ENCODE measurements around the gene CRABP2. TPM values are rescaled to one million over a fixed set of nuclear protein-coding genes. Genes with fewer than 3 reads are reported as not detected.

CRABP2 gene
- total and polyA plus RNA-seq, 2 experiments from 2014 or later: 38.8 to 64.1 TPM

GRCh38 chr1:156717351-156717750 lies 12.0 kb upstream of the CRABP2 start:
- Histone ChIP-seq H3K36me3 (ENCODE audit: low read depth) (0 out of 2 replicates have a peak, but pooled peaks cover 8% of the 10 kb centered on the region), H3K27ac (no peak overlapping the region), H3F3A (ENCODE audit: insufficient read depth) (peaks cover 12% of the 10 kb centered on the region; the same call in 1 of the 2 replicates), H3K4me2 (ENCODE audit: unreplicated experiment) (no peak overlapping the region), H3K9ac (no peak overlapping the region), H2AFZ (no peak overlapping the region), H4K20me1 (ENCODE audit: insufficient read depth) (no peaks in the 10 kb centered on the region), H3K4me1 (ENCODE audit: insufficient read depth) (peaks cover 16% of the 10 kb centered on the region), H3K4me3 (no peak overlapping the region), H3K79me2 (ENCODE audit: insufficient read depth) (peaks cover 11% of the 10 kb centered on the region), H3K27me3 (replicated peaks; ENCODE audit: insufficient read depth) (no peaks in the 10 kb centered on the region), H3K9me2 (ENCODE audit: insufficient read depth) (no peaks in the 10 kb centered on the region), H3K9me3 (ENCODE audit: low read depth) (no peaks in the 10 kb centered on the region)
- in situ Hi-C loops (cut with MboI): loop anchor here (5.0 kb wide), 1 partner anchor 150 kb away; no protein-coding TSS in a partner anchor
- TF ChIP-seq EZH2phosphoT487 (IDR thresholded peaks at IDR 0.05; ENCODE audit: insufficient read depth, low read depth) (no peak), EZH2 (IDR thresholded peaks at IDR 0.05; ENCODE audit: insufficient read depth, poor library complexity, severe bottlenecking) (no peak)
- WGBS, 2 experiments (ENCODE audit: low coverage in 1 of 2, low lambda C conversion rate in 2 of 2, missing lambda C conversion rate in 2 of 2): 92 to 93% methylated on average over 4 of the region's 4 CpGs
- DNase-seq: no peak

GRCh38 chr1:156714830-156715229 lies 9.4 kb upstream of the CRABP2 start:
- Histone ChIP-seq H3K36me3 (ENCODE audit: low read depth) (no peaks in the 10 kb centered on the region), H3F3A (ENCODE audit: insufficient read depth) (peaks cover 20% of the 10 kb centered on the region), H3K4me3 (no peak overlapping the region), H3K9me3 (ENCODE audit: low read depth) (no peaks in the 10 kb centered on the region), H4K20me1 (ENCODE audit: insufficient read depth) (no peaks in the 10 kb centered on the region), H3K4me2 (ENCODE audit: unreplicated experiment) (no peak overlapping the region), H3K27ac (no peak overlapping the region), H3K79me2 (ENCODE audit: insufficient read depth) (no peaks in the 10 kb centered on the region), H3K4me1 (ENCODE audit: insufficient read depth) (peaks cover 41% of the 10 kb centered on the region), H3K9me2 (ENCODE audit: insufficient read depth) (no peaks in the 10 kb centered on the region), H3K27me3 (replicated peaks; ENCODE audit: insufficient read depth) (no peaks in the 10 kb centered on the region), H3K9ac (no peak overlapping the region), H2AFZ (no peak overlapping the region)
- in situ Hi-C loops (cut with MboI): loop anchor here (5.0 kb wide), 1 partner anchor 152 kb away; no protein-coding TSS in a partner anchor
- TF ChIP-seq EZH2 (IDR thresholded peaks at IDR 0.05; ENCODE audit: insufficient read depth, poor library complexity, severe bottlenecking) (no peak), EZH2phosphoT487 (IDR thresholded peaks at IDR 0.05; ENCODE audit: insufficient read depth, low read depth) (no peak)
- WGBS, 2 experiments (ENCODE audit: low coverage in 1 of 2, low lambda C conversion rate in 2 of 2, missing lambda C conversion rate in 2 of 2): 79 to 82% methylated on average over 3 of the region's 3 CpGs
- no peak for DNase-seq

- DNase-seq: peak; percentile 24
- peaks cover 63% of the 10 kb centered on the region for H3K4me1 ChIP-seq (ENCODE audit: insufficient read depth)
- in situ Hi-C loops (cut with MboI): no loop called here
Observed at GRCh38 chr1:156712626-156713025, 7.2 kb upstream of the CRABP2 start.

GRCh38 chr1:156711011-156711817 lies 5.8 kb upstream of the CRABP2 start:
- Histone ChIP-seq H3K4me3 (no peak overlapping the region), H2AFZ (no peak overlapping the region), H3K9me2 (ENCODE audit: insufficient read depth) (no peaks in the 10 kb centered on the region), H3F3A (ENCODE audit: insufficient read depth) (peaks cover 41% of the 10 kb centered on the region), H3K27ac (no peak overlapping the region), H3K9me3 (ENCODE audit: low read depth) (no peaks in the 10 kb centered on the region), H4K20me1 (ENCODE audit: insufficient read depth) (no peaks in the 10 kb centered on the region), H3K4me1 (ENCODE audit: insufficient read depth) (peaks cover 77% of the 10 kb centered on the region), H3K36me3 (ENCODE audit: low read depth) (no peaks in the 10 kb centered on the region), H3K9ac (no peak overlapping the region), H3K27me3 (replicated peaks; ENCODE audit: insufficient read depth) (no peaks in the 10 kb centered on the region), H3K79me2 (ENCODE audit: insufficient read depth) (no peaks in the 10 kb centered on the region), H3K4me2 (ENCODE audit: unreplicated experiment) (no peak overlapping the region)
- in situ Hi-C loops (cut with MboI): no loop called here
- peak; percentile 51 for DNase-seq
- no peak for TF ChIP-seq EZH2 (IDR thresholded peaks at IDR 0.05; ENCODE audit: insufficient read depth, poor library complexity, severe bottlenecking)
- TF ChIP-seq EZH2phosphoT487 (IDR thresholded peaks at IDR 0.05; ENCODE audit: insufficient read depth, low read depth): no peak
- WGBS, 2 experiments (ENCODE audit: low coverage in 1 of 2, low lambda C conversion rate in 2 of 2, missing lambda C conversion rate in 2 of 2): 35 to 57% methylated on average over 6 to 9 of the region's 9 CpGs

More at GRCh38 chr1:156712626-156713025, 7.2 kb upstream of the CRABP2 start:
- H3K4me3 ChIP-seq: no peak overlapping the region
- H3K4me2 ChIP-seq (ENCODE audit: unreplicated experiment): no peak overlapping the region
- H4K20me1 ChIP-seq (ENCODE audit: insufficient read depth): no peaks in the 10 kb centered on the region
- H3K9ac ChIP-seq: no peak overlapping the region
- TF ChIP-seq EZH2 (IDR thresholded peaks at IDR 0.05; ENCODE audit: insufficient read depth, poor library complexity, severe bottlenecking) (no peak), EZH2phosphoT487 (IDR thresholded peaks at IDR 0.05; ENCODE audit: insufficient read depth, low read depth) (no peak)
- no peaks in the 10 kb centered on the region for H3K36me3 ChIP-seq (ENCODE audit: low read depth)
- H3K9me2 ChIP-seq (ENCODE audit: insufficient read depth): no peaks in the 10 kb centered on the region
- 42 to 47% methylated on average over 3 of the region's 3 CpGs for whole genome bisulfite sequencing, 2 experiments (ENCODE audit: low coverage in 1 of 2, low lambda C conversion rate in 2 of 2, missing lambda C conversion rate in 2 of 2)
- peaks cover 38% of the 10 kb centered on the region for H3F3A ChIP-seq (ENCODE audit: insufficient read depth)
- peak overlapping the region; percentile 27; the same call in 1 of the 2 replicates for H3K27ac ChIP-seq
- no peaks in the 10 kb centered on the region for H3K27me3 ChIP-seq (replicated peaks; ENCODE audit: insufficient read depth)
- no peaks in the 10 kb centered on the region for H3K79me2 ChIP-seq (ENCODE audit: insufficient read depth)
- H2AFZ ChIP-seq: no peak overlapping the region
- H3K9me3 ChIP-seq (ENCODE audit: low read depth): no peaks in the 10 kb centered on the region

Data from GM23248 (cell line).